Measurements from ENCODE around the gene IL6ST.

IL6ST gene

GRCh38 chr5:55983986-55984385, 10.8 kb downstream of the IL6ST start:
- peak overlapping the region; percentile 14; the same call in 1 of the 2 replicates for H3K9ac ChIP-seq
- peaks cover 100% of the 10 kb centered on the region for H3K79me2 ChIP-seq (ENCODE audit: insufficient read depth, low read depth)

GRCh38 chr5:55982957-55983381, 11.8 kb downstream of the IL6ST start:
- Histone ChIP-seq H2AFZ (ENCODE audit: low read depth) (no peak overlapping the region), H3K36me3 (ENCODE audit: insufficient read depth) (peaks cover 57% of the 10 kb centered on the region; the same call in 1 of the 2 replicates), H3K9ac (peak overlapping the region; percentile 9; the same call in 1 of the 2 replicates), H3K4me1 (ENCODE audit: low read depth, poor library complexity, severe bottlenecking) (peaks cover 100% of the 10 kb centered on the region), H4K20me1 (ENCODE audit: insufficient read depth) (peaks cover 42% of the 10 kb centered on the region), H3K27me3 (ENCODE audit: insufficient read depth, low read depth) (no peaks in the 10 kb centered on the region), H3K4me3 (IDR thresholded peaks at IDR 0.05; ENCODE audit: insufficient read depth, low read depth, low read length) (no peak overlapping the region), H3K27ac (peak overlapping the region; percentile 88), H3K79me2 (ENCODE audit: insufficient read depth, low read depth) (peaks cover 97% of the 10 kb centered on the region), H3K4me2 (peak overlapping the region; percentile 96)
- TF ChIP-seq, protein P1, sequence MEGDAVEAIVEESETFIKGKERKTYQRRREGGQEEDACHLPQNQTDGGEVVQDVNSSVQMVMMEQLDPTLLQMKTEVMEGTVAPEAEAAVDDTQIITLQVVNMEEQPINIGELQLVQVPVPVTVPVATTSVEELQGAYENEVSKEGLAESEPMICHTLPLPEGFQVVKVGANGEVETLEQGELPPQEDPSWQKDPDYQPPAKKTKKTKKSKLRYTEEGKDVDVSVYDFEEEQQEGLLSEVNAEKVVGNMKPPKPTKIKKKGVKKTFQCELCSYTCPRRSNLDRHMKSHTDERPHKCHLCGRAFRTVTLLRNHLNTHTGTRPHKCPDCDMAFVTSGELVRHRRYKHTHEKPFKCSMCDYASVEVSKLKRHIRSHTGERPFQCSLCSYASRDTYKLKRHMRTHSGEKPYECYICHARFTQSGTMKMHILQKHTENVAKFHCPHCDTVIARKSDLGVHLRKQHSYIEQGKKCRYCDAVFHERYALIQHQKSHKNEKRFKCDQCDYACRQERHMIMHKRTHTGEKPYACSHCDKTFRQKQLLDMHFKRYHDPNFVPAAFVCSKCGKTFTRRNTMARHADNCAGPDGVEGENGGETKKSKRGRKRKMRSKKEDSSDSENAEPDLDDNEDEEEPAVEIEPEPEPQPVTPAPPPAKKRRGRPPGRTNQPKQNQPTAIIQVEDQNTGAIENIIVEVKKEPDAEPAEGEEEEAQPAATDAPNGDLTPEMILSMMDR (conservative IDR thresholded peaks at IDR 0.05; ENCODE audit: low read depth, low read length), result no peak; the same call in 1 of the 2 replicates

More at GRCh38 chr5:55983986-55984385, 10.8 kb downstream of the IL6ST start:
- H3K27ac ChIP-seq, result peak overlapping the region; percentile 88
- H3K4me3 ChIP-seq (IDR thresholded peaks at IDR 0.05; ENCODE audit: insufficient read depth, low read depth, low read length), result no peak overlapping the region
- H2AFZ ChIP-seq (ENCODE audit: low read depth), result no peak overlapping the region
- peaks cover 100% of the 10 kb centered on the region for H3K4me1 ChIP-seq (ENCODE audit: low read depth, poor library complexity, severe bottlenecking)
- peaks cover 50% of the 10 kb centered on the region for H4K20me1 ChIP-seq (ENCODE audit: insufficient read depth)
- TF ChIP-seq, protein P1 (conservative IDR thresholded peaks at IDR 0.05; ENCODE audit: low read depth, low read length), result no peak
- H3K36me3 ChIP-seq (ENCODE audit: insufficient read depth), result peaks cover 61% of the 10 kb centered on the region; the same call in 1 of the 2 replicates
- no peaks in the 10 kb centered on the region for H3K27me3 ChIP-seq (ENCODE audit: insufficient read depth, low read depth)
- peak overlapping the region; percentile 96 for H3K4me2 ChIP-seq

- H3K27me3 ChIP-seq (ENCODE audit: insufficient read depth, low read depth), result no peaks in the 10 kb centered on the region
- H3K9ac ChIP-seq, result no peak overlapping the region
- H3K4me1 ChIP-seq (ENCODE audit: low read depth, poor library complexity, severe bottlenecking), result peaks cover 100% of the 10 kb centered on the region
- H3K36me3 ChIP-seq (ENCODE audit: insufficient read depth), result peaks cover 75% of the 10 kb centered on the region
- peaks cover 34% of the 10 kb centered on the region for H4K20me1 ChIP-seq (ENCODE audit: insufficient read depth)
- H3K4me3 ChIP-seq (IDR thresholded peaks at IDR 0.05; ENCODE audit: insufficient read depth, low read depth, low read length), result no peak overlapping the region
- peak overlapping the region; percentile 25 for H3K27ac ChIP-seq
- no peak overlapping the region for H2AFZ ChIP-seq (ENCODE audit: low read depth)
- peaks cover 97% of the 10 kb centered on the region for H3K79me2 ChIP-seq (ENCODE audit: insufficient read depth, low read depth)
- H3K4me2 ChIP-seq, result peak overlapping the region; percentile 1; the same call in 1 of the 2 replicates
- TF ChIP-seq, protein P1 (conservative IDR thresholded peaks at IDR 0.05; ENCODE audit: low read depth, low read length), result no peak
Observed at GRCh38 chr5:55973296-55973695, 21.5 kb downstream of the IL6ST start.

DNA sequence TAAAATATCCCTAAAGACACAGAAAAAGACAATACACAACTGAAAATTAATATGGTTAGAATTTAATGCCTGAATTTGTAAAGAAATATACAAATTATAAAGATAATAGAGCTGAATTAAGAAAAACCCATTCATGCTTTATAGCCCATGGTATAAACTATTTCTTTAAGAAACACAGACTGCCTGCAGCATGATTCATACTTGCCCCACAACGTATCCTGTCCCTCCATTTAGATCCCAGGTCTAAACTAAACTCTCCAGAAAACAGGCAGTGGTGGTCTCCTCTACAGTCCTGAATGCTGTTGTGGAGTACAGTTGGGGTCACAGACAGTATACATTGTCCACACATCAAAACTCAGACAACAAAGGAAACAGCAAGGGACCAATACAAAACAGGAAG, 24.8 kb downstream of the IL6ST start:
- TF ChIP-seq, protein P1 (conservative IDR thresholded peaks at IDR 0.05; ENCODE audit: low read depth, low read length), result no peak
- Histone ChIP-seq H3K27me3 (ENCODE audit: insufficient read depth, low read depth) (no peaks in the 10 kb centered on the region), H3K79me2 (ENCODE audit: insufficient read depth, low read depth) (peaks cover 100% of the 10 kb centered on the region), H3K27ac (peak overlapping the region; percentile 34; the same call in 1 of the 2 replicates), H3K4me2 (peak overlapping the region; percentile 32; the same call in 1 of the 2 replicates), H3K9ac (no peak overlapping the region), H3K4me1 (ENCODE audit: low read depth, poor library complexity, severe bottlenecking) (peaks cover 100% of the 10 kb centered on the region), H2AFZ (ENCODE audit: low read depth) (no peak overlapping the region), H4K20me1 (ENCODE audit: insufficient read depth) (peaks cover 42% of the 10 kb centered on the region), H3K4me3 (IDR thresholded peaks at IDR 0.05; ENCODE audit: insufficient read depth, low read depth, low read length) (no peak overlapping the region), H3K36me3 (ENCODE audit: insufficient read depth) (peaks cover 76% of the 10 kb centered on the region)

Measured in KMS-11 (cell line).